GM13977 (cell line): Measurements from ENCODE around the gene ZNF418.
A peak's percentile ranks its signal among the peaks of the same experiment; 100 is the strongest.
"Not testable (repeated sequence)": the region's sequence is repeated elsewhere in the genome, so short reads cannot be mapped to it uniquely, and the experiment has no call there.

Experiments
- DNase-seq: peaks from one replicate; pipeline ENCODE4 v3.0.0; 2012; ENCODE audit warnings: low spot score
- in situ Hi-C: fragments of 300-500 bp; cut with MboI; formaldehyde crosslinking; loops from one replicate; pipeline ENCODE4 v1.12.0; 2022; ENCODE audit warnings: low sequenced_read_pairs, low pct_unique_long_range_greater_than_20kb, mixed read lengths, inconsistent platforms; ENCODE audit not compliant: unreplicated experiment
- TF ChIP-seq, protein P1 (sequence below): IDR thresholded peaks from 2 replicates; pipeline ENCODE4 v1.5.1; 2012; ENCODE audit warnings: mild to moderate bottlenecking, control low read depth; ENCODE audit not compliant: insufficient read depth; ENCODE audit errors: extremely low read depth, missing control alignments

The ZNF418 gene

DNA sequence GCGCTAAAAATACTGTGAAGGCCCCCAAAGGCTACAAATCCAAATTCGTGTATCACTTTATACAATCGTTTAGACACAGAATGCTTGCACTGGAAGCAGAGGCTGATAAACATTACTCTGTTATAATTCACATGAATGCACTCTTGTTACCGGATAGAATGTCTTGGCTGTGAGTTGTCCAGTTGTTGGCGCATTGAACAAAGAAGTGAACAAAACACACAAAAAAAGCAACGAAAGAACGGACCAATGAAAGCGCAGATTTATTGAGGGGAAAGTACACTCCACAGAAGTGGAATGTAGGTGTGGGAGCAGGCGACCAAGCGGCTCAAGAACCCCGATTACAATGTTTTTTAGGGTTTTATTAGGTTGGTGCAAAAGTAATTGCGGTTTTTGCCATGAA, 529 bp upstream of the ZNF418 start:
- DNase-seq: no peak

DNA sequence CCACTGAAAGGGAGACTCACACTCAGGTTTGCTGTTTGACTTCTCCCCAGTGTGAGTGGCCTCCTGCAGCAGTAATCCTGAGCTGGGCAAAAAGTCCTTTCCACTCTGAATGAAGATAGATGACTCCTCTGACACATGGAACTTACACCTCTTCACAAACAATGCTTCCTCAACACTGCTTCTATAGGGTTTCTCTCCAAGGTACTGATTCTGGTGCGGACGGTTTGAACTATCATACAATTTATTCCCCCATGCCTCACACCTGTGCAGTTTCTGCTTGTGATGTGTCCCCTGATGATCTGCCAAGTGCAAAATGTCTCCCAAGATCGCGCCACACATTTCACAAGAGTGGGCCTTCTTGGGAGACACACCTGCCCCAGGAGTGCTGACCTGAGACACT, 7.6 kb downstream of the ZNF418 start:
- no peak for DNase-seq
- in situ Hi-C loops: no loop called here
- TF ChIP-seq, protein P1, sequence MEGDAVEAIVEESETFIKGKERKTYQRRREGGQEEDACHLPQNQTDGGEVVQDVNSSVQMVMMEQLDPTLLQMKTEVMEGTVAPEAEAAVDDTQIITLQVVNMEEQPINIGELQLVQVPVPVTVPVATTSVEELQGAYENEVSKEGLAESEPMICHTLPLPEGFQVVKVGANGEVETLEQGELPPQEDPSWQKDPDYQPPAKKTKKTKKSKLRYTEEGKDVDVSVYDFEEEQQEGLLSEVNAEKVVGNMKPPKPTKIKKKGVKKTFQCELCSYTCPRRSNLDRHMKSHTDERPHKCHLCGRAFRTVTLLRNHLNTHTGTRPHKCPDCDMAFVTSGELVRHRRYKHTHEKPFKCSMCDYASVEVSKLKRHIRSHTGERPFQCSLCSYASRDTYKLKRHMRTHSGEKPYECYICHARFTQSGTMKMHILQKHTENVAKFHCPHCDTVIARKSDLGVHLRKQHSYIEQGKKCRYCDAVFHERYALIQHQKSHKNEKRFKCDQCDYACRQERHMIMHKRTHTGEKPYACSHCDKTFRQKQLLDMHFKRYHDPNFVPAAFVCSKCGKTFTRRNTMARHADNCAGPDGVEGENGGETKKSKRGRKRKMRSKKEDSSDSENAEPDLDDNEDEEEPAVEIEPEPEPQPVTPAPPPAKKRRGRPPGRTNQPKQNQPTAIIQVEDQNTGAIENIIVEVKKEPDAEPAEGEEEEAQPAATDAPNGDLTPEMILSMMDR: no peak

More for the DNA sequence above, 529 bp upstream of the ZNF418 start:
- in situ Hi-C loops: no loop called here
- TF ChIP-seq, protein P1: no peak

DNA sequence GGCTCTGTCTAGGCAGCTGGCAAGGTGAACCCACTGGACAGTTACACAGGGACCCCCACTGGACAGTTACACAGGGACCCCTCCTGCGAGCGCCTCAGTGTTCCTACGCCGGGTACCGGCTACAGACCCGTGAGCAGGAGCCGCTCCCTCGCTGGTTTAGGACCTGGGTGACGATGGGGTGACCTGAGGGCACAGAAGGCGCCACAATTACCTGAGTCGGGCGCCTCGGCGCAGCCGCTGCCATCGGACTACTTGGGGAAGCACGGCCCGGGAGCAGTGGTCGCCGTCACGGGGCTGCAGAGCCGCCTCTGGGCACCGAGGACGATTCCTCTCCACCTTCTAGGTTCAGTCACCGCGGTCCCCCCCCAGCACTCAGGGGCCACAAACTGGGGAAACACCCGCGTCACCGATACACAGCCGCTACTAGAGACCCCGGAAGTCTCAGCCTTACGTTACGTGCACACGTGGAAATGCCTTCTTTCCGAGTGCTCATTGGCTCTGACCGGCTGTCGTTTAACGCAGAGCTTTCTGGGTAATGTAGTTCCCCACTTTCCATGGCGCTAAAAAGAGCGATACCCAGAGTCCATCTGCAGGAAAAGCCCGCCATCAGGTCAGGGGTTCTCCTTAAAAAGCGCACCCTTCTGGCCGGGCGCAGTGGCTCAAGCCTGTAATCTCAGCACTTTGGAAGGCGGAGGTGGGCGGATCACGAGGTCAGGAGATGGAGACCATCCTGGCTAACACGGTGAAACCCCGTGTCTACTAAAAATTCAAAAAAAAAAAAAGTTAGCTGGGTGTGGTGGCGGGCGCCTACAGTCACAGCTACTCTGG, 18.8 kb downstream of the ZNF418 start, which contains the start of gene ZNF417:
TSS of gene ZNF417 (minus strand) at position 425 of the 828 bp plus-strand sequence. CDS start at position 244, 181 bp downstream.
- in situ Hi-C loops: not testable (repeated sequence)
- TF ChIP-seq, protein P1: peak; percentile 54
- DNase-seq: peak; percentile 88

DNA sequence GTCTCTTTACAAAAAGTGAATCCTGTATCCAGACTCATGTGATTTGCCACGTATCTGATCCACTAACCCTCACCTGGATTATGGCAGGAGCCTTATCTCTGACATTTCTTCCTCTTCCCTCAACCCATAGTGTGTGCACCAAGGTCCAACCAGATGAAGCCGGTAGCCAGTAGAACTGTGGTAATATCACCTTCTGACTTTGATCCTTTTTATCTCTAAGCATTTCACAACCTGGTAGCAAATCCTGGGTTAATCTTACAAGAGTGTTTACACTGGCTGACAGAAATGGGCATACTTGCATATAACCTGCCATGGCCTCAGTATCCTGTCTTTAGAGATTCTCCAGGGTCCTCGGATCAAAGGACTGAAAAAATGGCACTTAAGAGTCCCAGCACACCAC, 20.7 kb downstream of the ZNF418 start:
- no peak for DNase-seq
- in situ Hi-C loops: no loop called here
- TF ChIP-seq, protein P1: no peak

DNA sequence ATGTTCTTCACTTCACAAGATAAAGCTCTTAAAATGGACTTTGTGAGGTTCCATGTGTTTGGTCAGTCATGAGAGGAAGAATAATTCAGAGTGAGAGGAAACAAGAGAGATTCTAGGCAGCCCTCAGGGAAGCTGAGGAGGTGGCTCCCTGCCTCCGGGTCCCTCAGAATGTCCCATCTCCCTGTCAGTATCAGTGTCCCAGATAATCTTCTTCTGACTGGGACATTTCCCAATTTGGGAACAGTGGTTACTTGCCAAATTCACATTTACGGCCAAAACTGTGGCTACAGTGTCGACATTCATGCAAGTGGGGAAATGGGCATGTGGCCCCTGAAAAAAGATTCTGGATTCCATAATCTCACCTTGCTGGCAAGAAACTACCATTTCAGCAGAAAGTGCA, 27.8 kb downstream of the ZNF418 start:
- in situ Hi-C loops: no loop called here
- TF ChIP-seq, protein P1: no peak
- DNase-seq: no peak

DNA sequence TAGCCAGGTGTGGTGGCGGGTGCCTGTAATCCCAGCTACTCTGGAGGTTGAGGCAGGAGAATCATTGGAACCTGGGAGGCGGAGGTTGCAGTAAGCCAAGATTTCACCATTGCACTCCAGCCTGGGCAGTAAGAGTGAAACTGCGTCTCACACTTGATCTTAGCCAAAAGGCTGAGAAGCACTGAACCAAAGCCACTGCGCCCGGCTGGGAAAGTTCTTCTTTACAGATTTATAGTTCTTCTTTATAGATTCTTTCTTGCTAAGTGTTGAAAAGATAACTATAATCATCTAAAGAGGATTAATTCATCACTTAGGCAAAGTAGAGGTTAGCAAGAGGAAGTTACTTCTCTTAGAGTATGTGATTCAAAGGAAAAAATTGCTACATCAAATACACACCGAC, 29.9 kb downstream of the ZNF418 start:
- in situ Hi-C loops: no loop called here
- DNase-seq: no peak
- TF ChIP-seq, protein P1: no peak
